AG09319 (cell line): ENCODE measurements around the gene REEP1.

Source experiments
- DNase-seq: peaks from one replicate; pipeline ENCODE4 v3.0.0-alpha.2; 2010; ENCODE audit warnings: low read depth; ENCODE audit errors: extremely low read depth
- TF ChIP-seq, protein P1 (sequence below): IDR thresholded peaks from 2 replicates; pipeline ENCODE4 v1.5.1; 2011; ENCODE audit warnings: low read depth, mild to moderate bottlenecking, inconsistent platforms, low read length, moderate library complexity

Gene REEP1

DNA sequence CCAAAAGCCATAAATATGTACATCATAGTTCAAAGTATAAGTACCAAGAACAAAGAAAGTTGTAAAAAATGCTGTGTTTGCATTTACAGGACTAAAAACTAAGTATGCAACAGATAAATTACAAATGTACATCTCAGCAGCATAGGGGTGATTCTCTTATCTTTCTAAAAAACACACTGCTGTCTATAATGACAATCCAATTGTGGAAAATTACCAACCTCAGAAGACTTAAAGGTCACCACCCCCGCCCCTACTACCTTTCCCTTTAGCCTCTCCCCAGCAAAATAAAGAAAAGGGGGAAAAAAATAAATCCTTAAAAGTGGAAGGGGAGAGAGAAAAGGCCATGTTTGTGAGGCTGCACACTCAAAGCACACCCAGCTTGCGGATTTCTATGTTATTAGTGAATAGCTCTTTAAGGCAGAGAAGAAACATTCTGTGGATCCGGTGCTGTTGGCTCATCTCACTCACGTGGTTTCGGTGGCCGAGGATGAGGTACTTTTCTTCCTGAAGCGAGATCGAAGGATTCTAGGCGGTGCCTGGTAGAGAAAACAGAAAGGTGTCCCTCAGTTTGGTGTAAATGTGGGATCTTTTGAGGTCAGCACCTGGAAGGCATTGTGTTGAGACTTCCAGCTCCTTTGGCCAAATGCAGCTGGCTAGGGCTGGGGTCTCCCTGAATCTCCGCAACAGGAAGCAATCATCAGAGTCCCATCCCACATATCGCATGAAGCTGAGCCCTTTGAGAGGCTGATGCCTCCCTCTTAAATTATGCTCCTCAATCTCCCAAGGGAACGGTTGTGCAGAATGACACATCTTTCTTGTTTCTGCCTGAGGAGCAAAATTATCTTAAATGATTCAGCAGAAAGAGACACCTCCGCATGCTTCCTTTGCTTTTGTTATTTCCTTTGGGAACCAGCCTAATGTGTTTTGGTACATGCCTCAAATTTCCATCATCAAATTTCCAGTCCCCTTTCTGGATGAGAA is 120.6 kb downstream of the REEP1 start:
- no peak for DNase-seq
- TF ChIP-seq, protein P1, sequence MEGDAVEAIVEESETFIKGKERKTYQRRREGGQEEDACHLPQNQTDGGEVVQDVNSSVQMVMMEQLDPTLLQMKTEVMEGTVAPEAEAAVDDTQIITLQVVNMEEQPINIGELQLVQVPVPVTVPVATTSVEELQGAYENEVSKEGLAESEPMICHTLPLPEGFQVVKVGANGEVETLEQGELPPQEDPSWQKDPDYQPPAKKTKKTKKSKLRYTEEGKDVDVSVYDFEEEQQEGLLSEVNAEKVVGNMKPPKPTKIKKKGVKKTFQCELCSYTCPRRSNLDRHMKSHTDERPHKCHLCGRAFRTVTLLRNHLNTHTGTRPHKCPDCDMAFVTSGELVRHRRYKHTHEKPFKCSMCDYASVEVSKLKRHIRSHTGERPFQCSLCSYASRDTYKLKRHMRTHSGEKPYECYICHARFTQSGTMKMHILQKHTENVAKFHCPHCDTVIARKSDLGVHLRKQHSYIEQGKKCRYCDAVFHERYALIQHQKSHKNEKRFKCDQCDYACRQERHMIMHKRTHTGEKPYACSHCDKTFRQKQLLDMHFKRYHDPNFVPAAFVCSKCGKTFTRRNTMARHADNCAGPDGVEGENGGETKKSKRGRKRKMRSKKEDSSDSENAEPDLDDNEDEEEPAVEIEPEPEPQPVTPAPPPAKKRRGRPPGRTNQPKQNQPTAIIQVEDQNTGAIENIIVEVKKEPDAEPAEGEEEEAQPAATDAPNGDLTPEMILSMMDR = no peak

DNA sequence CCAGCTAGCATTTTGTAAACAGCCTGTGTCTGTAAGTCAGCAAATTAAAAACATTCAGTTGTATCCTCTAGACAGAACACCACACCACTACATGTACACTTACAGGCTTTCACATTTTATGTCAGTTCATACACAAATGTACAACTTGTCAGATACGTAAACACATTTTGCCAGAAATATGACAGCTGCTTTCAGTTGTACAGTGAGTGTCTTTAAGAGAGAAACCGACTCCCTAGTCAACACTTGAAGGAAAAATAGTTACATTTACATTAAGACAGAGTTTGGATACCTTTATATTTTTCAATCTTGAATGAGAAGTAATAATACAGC is 123.0 kb downstream of the REEP1 start:
- DNase-seq = no peak
- TF ChIP-seq, protein P1 = no peak

DNA sequence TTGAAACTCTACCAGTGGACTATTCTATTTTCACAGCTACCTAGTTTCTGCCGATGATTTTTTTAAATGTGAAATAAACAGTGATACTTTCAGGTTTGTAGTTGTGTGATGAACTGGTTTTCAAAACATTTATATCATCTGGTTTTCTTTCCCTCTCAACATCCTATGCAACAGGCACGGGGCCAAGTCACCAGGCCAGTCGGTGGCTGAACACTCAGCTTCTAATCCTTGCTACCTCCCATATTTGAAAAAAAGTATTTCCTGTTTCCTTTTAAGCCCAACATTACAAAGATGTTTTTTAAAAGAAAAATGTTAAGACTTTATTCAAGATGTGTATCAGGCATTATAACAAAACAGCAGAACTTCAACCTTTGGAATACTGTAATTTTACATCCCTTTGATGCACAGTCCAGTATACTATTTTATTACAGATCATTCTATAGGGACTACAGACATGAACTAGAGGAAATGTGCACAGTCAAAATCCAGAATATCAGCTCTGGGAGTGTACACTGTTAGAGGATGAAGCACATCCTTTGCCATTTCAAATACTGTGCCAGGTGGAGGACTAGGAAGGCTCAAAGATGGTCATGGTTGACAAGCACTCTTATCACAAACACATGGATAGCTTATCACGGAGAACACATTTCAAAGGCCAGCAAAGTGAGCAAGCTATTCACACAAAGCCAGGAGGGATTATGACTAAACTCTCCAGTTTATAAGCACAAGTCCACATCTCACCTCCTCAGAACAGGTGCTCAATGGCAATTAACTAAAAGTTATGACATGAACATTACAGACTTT is 123.5 kb downstream of the REEP1 start:
- DNase-seq = no peak
- TF ChIP-seq, protein P1 = no peak

DNA sequence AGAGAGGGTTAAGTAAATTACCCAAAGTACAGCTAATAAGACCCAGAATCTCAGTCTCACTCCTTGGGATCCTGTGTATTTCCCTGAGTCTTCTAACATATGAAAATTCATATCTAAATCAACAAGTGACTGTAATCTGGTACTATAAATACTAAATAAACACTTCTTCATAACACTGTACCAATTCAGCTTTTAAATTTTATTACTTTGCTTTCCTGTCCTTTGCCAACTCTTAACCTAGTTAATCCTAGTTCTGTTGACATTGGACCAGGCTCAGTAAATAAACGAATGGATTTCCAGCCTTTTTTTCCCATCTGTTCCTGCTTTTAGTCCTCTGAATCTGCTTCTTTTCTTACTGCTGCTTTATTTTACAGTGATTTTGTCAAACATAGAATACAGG is 124.4 kb downstream of the REEP1 start:
- no peak for DNase-seq
- TF ChIP-seq, protein P1 = no peak

DNA sequence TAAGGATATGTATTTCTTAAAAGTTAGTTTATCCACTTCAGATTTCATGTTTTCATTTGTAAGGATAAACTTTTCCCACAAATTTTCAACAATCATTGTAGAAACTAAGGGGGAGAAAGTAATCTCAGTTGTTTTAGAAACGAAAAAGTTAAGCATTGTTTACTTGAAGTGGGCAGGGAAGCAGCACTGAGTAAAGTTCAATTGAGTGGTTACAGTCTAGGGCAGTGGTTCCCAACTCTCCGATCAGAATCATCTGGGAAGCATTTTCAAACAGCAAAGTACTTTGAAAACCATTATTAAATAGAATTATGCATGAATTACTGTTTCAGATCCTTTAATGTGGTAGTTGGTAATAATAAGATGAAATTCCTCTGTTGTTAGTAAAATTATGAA is 125.6 kb downstream of the REEP1 start:
- no peak for DNase-seq
- TF ChIP-seq, protein P1 = no peak

DNA sequence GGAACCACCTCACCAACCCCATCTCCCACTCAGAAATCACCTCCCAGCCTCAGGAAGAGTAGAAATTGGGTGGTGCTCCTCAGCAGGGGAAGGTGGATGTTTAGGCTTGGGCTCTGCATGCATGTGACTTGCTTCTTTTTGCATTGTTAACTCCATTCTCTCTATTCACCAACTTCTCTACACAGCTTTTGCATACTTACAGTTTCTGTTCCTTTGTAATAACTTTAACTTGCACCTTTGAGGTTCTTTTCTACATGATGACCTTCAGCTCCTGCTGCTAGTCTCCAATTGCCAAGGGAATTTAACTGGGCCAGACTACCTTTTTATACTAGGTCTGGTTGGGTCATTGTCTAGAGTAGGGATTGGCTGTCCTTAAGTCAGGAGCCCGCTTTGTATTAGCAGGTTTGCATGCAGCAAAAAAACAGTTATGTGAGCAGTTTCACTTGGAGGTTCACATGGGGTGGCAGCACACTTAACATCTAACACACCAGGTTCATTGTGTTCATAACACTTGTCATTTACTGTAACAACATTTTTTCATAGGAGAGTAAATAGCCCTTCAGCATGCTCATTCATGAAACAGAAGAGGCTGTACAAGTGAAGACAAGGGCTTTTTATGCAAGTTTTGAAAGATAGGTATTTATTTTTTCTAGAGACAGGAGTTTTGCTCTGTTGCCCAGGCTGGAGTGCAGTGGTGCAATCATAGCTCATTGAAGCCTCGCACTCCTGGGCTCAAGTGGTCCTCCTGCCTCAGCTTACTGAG is 126.2 kb downstream of the REEP1 start:
- TF ChIP-seq, protein P1 = no peak

More for the DNA sequence above, 126.2 kb downstream of the REEP1 start:
- no peak for DNase-seq
